Mucosa of gallbladder (tissue), 1 donor: ENCODE measurements around the gene MFAP3L. TPM values are rescaled to one million over a fixed set of nuclear protein-coding genes. Genes with fewer than 3 reads are reported as not detected.

Experiments
- DNase-seq: peaks from one replicate; pipeline ENCODE4 v3.0.0-alpha.2; 2020; ENCODE audit warnings: low spot score
- total RNA-seq: library from RNA; stranded (reverse); gene quantifications from one replicate; pipeline ENCODE4 v1.2.1, GENCODE V29; 2021
- donor health status: DM: no; HTN: no; CAD: no.

Gene MFAP3L
- total RNA-seq, 1 donor from 2014 or later = 4.5 TPM

DNA sequence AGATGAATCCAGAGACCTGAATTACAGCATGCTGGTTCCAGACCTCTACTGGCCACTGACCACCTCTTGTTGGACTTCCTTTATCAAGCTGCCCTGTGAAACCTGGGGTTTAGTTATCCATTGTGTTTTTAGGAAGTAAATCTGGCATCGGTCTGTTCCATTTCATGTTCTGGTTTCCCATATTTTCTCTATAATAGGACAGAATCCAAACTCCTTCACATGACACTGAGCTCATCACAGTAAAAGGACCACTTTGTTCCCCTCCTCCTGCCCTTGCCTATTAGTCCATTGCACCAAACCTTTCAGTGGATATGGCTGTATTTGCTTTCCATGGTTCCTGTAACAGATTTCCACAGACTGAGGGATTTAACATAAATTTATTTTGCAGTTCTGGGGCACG lies 4.0 kb downstream of the MFAP3L start:
- no peak for DNase-seq

DNA sequence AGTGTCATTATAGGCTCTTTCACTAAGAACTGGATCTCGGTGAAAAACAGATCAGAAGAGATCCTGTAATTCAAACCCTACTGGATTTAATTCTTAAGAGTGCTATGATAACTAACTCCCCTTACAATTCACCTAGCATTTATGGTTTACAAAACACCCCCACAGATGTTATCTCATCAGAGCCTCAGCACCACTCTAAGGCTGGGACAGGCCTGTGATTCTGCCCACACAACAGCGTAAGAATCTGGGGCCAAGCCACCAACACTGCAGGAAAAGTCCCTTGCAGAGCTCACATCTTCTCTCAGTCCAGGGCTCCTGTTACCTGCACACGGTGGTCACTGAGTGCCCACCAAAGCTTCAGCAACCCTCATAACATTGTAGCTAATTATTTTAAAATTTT lies 8.9 kb downstream of the MFAP3L start:
- no peak for DNase-seq

DNA sequence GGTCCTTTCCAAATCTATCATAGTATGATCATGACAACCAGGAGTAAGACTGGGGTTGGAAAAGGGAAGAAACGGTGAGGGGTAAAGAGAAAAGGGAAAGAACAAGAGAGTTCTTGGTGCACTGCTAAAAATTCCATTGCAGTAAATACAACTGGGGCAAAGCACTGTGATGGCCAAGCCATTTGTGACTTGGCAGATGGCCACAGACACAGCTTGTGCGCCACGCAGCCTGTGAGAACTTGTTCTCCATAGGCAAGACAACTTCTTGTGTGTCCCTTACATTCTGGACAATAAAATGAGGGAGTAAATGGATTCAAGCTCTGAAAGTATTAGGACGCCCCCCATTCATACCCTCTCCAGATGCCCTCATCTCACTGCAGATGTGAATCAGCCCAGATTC lies 10.9 kb downstream of the MFAP3L start:
- DNase-seq = no peak

DNA sequence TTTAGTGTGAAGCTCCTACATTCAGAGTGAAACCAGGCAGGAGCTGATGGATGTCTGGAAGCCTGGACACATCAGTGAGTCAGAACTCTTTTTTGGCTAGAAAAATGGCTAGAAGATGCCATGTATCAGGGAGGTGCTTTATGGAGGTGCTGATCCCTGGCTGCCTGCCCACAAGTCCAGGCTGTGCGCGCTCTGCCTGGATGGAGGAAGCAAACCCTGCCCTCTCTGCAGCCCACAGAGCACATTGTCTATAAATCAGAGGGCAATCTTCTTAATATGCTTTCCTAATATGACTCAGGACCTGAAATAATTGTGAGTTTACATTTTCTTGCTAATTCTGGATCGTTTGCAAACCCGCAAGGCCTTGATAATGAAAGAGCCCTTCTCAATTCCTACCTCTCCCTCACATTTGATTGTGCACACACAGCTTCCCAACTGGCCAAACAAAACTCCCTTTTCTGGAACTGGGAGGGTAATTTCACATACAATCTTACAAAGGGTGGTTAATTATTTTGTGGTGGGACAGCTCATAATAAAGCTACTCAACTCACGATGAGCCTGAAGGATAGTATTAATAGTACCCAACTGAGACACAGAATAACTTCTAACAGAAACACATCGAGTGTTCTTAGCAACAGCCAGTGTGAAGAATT lies 11.7 kb downstream of the MFAP3L start:
- no peak for DNase-seq

DNA sequence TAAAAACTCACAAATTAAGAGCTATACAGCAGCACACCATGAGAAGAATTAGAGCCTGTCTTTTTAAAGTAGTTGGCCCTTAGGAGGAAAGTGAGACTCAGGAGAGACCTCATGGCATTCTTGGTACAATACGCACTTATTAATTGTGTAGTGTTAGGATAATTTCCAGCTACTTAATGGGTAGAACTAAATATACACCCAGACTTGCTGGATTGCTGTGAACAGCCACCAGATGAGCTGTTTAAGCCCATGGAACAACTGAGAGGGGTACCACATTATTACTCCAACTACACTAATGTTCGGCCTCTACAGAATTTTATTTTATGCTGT lies 13.6 kb downstream of the MFAP3L start:
- no peak for DNase-seq

DNA sequence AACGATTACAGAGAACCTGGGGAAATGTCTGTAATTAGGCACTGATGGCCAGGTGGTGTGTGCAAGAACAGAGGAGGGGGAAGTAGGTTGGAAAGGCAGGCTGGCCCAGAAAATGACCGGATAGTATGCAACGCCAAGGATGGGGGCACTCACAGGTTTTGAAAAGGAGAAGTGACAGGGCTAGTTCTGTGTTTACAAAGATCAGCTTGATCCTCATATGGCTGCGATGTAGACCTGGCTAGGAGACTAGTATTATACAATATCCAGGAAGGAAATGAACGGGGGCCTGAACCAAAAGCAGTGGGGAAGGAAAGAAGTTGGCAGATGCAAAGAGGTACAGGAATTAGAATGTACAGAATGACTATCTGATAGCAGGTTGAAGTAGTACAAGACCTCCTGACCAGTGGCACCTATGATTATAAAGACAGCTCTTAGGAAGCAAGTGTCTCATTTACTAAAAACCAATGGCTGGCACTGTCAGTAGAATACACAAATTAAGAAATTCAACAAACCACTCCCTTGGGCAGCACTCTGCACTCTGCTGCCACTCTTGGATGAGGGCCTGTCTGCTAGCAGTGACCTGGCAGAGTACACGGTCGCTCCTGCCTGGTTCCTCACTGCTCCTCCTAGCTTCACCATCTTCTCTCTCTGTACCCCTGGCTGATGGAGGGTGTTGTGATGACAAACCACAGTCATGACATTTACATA lies 14.1 kb downstream of the MFAP3L start:
- no peak for DNase-seq

DNA sequence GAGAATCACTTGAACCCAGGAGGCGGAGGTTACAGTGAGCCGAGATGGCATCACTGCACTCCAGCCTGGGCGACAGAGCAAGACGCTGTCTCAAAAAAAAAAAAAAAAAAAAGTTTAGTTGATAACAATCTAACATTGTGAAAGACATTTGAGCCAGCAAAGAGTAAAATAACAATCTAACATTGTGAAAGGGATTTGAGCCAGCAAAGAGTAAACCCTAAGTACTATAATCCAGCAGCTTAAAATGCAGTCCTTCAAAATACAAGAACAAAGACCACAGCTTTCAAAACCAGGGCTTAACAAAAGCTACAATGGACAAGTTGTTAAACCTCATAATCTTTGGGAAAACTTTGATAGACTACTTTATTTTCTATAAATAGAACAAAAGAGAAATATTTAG lies 16.9 kb downstream of the MFAP3L start:
- no peak for DNase-seq

DNA sequence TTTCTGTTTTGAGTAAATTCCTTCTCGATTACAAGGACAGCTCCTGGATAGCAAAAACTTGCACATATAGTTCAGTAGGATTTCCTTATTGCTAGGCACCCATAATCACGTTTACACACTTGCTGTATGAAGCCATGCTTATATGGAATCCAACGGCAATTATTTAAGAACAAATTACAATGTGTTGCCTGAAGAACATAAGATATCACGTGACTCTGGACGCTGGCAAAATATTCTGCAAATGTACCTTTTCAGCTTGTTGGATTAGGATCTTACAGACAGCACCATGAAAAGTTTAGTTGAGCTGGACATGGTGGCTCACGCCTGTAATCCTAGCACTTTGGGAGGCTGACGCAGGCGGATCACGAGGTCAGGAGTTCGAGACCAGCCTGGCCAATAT lies 17.4 kb downstream of the MFAP3L start:
- no peak for DNase-seq

DNA sequence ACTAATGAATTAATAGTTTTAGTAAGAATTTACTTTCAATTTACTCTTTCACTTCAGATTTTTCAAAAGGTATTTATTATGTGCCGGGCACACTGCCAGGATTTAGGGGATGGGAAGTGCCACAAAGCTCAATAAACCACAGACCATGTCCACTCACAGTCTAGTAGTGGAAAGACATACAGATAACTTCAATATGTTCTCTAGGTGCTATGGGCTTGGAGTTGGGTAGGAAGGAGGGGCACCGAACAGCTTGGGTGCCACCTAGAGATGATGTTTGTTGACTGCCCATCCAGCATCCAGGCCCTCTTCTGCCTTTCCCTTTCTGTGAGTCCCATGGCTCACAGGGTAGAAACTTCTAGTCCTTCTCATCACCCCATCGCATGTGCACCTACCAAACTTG lies 17.8 kb downstream of the MFAP3L start:
- no peak for DNase-seq

DNA sequence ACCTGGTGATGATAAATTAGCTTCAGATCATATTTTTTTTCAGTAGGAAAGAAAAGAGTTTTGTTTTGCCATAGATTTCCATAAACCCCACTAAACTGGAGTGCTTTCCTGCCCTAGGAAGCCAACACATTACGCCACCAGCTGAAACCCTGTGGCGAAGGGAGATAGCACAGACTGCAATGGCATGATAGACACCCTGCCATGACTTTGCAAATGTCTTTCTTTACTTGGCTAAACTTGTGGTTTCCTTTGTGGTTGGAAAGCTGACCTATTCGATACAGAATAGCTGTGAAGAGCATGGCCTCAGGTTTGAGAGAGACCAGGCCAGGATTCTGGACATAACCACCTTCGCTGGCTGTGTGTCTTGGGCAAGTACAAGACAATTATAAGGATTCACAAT lies 19.1 kb downstream of the MFAP3L start:
- no peak for DNase-seq

DNA sequence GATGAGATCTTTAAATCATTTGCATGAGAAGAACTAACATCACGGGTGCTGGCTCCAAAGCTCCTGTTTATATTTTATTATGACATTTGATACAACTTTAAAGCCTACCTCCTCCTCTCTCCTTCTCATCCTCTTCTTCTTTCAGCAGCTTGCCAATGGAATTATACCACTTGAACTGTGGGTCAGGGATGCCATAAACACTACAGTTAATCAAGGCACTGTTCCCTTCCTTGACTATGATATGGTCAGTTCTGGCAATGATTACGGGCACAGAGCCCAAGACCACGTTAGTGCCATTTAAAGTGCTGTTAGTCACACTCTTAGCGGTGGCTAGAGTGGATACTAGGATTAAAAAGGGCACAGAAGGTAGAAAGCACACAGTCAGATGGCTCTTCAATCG lies 20.7 kb downstream of the MFAP3L start:
- DNase-seq = no peak

DNA sequence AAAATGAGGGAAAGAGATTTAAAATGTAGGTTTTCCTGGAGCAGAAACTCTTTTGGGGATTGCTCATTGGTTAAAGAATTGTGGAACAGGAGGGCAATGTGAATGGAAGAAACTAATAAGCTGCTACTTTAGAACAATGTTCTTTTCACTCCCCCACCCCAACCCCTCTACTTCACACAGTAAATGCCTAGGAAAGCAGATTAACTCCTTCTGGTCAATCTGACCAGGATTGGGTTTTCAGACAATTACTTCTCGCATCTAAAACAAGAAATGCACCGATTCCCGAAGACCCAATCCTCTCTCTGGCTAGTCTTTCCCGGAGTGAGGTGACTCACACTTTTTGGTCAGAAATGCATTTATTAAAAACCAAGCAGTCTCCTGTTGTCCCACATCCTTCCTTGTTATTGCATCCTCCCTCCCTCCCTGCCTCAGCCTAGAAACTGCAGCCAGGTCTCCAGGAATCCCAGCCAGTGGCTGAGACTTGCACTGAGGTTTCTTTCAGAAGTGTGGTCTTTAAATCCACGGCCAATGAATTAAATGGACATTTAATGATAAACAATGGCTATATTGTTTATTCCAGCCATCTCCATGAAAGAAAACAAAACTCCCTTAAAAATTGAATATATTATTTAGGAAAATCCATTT lies 21.4 kb downstream of the MFAP3L start:
- DNase-seq = no peak

DNA sequence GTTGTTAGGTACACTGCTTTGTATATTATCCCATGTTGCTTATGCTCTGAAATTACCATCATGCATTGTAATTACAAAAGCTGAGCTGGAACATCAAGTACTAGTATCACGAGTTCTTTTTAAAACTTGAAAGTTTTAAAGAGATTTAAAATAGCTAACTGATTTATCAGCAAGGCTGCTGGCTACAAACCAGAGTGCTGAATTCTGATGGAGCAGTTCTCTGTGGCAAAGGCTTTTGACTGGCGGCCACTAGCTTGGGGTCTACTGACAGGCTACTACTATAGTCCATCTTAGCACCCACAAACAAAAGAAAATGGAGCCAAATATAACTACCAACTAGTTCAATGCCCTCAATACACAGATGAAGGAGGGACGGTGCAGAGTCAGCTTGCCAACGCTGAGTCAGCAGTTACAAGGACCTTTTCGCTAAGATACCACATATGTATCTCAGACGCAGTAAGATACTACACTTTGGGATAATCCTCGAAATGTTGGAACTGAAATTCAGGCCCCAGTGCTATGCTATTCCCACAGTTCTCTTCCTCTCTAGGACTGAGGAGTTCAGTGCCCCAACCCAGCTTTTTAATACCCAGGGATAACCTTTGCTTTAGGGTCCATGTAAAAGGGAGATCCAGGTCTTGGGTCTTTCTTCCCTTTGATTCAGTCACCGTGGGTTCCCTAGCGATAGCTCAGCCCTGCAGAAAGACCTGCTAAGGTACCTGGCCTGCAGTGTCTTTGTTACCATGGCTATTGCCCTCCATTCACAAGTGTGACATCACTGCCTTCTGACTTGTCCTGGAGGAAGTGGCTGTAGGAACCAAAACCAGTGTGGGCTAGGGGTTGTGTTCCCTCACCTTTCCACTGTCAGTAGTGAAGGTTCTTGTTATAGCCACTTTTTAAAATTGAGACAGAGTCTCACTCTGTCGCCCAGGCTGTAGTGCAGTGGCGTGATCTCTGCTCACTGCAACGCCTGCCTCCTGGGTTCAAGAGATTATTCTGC lies 22.8 kb downstream of the MFAP3L start:
- DNase-seq = no peak

DNA sequence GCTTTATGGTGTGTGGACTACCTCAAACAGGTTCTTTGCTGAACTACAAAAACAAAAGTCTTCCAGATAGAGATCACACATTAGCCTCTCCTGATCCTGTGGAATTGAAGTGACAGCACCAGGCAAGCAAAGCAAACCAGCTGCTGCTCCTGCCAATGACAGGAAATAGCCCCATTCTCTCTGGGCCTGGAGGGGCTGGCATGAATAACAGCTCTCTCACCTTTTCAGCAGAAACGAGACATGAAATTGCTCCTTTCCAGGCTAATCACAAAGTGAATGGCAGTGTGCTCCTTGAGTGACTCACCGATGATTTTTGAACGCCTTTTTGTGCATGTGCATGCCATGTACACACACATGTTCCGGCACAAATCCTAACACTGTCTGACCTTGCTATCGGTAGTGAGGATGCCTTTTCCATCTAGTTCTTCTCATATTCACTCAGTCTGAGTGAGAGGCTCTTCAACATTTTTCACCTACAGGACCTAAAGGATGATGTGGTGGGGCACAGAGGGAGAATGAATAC lies 24.4 kb downstream of the MFAP3L start:
- no peak for DNase-seq

DNA sequence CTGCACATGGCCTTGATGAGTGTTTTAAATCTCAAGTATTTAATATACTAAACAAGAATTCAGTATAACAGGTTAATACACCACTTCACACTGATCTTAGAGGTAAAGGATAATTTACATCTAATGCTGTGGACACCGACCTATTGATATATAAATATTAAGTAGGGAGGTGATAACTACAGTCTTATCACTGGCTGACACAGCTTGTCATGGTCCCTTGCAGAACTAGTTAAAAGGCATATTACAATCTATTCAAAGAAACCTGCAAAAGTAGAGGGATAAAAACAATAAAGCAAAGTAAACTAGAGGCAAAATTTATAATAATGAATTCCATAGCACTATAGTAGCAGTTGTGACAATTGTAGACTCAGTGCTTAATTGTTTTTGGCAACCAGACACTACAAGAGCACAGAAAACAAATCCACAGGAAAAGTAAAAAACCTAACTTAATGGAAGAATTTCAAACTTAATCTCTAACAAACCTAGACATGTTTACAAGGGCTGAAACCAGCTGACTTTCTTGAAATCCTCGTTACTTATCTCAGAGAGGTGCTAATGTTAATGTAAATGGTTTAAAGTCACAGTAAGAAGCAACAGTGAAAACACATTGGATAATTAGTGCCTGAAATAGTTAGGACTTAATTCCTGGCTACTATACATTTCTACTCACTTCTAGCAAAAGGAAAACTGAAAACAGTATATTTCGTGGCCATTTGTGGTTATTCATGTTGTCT lies 25.0 kb downstream of the MFAP3L start:
- DNase-seq = no peak

DNA sequence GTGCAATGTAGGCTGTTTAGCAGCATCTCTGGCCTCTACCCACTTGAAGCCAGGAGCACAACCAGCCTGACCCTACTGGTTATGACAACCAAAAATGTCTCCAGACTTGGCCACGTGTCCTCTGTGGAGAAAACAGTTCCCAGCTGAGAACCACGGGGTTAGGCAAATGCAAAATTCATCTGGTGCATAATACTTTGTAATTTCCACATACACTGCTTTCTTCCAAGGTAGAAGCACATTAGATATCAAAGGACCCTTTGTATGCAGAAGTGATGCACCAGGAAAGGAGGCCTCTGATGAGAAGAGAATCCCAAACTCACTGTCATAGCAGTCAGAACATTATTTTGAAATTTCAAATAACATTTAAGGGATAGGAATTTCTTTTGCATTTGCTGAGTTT lies 26.3 kb downstream of the MFAP3L start:
- no peak for DNase-seq

DNA sequence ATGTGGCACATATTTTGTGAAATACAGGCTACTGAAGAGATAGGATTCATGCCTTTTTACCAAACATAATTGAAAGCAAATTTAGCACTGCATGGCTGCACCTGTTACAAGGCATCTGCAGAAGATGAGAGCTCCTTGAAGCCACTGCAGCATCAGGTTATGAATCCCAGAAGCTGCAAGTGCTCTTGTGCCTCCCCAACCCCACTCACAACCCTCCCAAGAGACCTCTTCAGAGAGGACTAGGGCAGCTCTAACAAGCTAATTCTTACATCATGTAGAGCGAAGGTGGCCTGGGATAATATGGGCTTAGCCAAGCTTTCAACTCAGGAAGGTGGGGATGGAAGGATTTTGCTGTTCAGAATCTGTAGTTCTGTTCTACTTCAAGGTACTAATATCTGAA lies 27.2 kb downstream of the MFAP3L start:
- DNase-seq = no peak

DNA sequence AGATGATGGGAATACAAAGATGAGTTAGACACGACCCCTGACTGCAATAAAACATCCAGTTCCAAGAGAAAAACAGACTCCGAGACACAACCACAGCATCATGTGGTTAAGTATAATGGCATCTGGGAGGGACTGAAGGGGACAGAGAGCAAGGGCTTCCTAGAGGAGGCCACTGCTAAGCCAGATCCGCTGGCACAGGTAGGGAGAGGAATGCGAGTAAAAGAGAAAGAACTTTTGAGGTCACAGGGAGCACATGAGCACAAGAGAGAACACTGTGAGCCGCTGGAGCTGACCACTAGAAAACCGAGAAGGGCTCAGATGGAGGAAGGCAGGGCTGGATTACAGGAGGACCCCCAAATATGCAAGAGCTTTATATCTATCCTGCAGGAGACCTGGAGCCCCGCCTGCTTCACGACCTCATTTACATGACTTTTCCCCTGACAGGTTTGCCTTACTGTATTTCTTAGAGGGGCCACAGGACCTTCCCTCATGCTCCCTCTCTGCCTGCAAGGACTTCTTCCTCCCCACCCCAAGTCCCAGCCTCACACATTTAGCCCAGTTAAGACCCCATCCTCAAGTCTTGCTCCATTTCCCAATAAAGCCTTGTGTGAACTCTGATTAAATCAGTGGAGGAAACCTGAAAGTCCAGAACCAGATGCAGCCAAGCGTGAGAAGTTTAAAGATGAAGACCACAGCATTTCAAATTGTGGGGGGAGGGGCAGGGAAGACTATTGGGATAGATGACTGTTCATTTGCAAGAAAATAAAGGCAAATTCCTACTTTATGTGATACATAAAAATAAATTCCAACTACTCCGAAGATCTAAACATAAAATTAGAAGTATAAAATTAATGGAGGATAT lies 29.6 kb downstream of the MFAP3L start:
- DNase-seq = no peak

DNA sequence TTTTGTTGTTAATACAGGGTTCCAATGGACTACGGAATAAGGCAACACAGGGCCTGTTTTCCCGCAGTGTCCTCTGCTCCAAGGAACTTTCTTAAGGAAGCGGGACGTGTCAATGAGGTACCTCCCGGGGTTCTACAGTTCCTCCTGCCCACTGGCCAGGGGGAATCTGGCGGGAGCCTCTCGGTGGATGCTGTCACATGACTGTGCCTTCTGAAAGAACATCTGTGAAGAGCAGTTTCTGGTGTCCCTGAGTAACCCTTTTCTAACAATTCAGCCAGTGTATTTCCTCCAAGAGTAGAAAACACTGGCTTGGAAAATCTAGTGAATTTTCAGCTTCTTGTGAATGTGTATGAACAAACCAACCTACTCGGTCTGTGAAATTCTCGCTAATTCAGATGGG lies 32.7 kb downstream of the MFAP3L start:
- no peak for DNase-seq

DNA sequence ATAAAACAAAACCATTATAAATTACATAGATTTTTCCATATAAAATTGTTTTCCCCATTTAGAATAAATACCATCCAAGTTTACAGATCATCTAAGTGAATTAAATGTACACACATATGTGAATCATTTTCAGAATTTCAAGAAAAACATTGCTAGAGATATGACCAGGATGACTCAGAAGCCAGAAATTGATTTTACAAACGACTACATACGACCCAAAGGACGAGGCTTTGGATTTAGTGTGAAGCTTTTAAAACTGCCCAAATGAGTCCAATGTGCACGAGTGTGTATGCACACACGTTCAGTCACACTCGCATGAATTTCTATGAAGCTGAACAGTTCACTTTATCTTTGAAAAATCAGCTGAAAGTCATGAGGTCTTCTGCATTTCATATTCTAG lies 37.9 kb downstream of the MFAP3L start:
- no peak for DNase-seq
